WI38 (cell line): ENCODE data around the gene RBM12.
A peak's percentile ranks its signal among the peaks of the same experiment; 100 is the strongest.

Experiments
- H3K4me3 ChIP-seq: 2 replicates; pipeline ENCODE4 v1.5.1; 2011; ENCODE audit warnings: low read depth, mild to moderate bottlenecking, control low read depth, low read length
- CTCF ChIP-seq: IDR thresholded peaks from 2 replicates; pipeline ENCODE4 v1.5.1; 2012; ENCODE audit warnings: low read depth, mild to moderate bottlenecking, control low read depth, low read length

RBM12 gene

DNA sequence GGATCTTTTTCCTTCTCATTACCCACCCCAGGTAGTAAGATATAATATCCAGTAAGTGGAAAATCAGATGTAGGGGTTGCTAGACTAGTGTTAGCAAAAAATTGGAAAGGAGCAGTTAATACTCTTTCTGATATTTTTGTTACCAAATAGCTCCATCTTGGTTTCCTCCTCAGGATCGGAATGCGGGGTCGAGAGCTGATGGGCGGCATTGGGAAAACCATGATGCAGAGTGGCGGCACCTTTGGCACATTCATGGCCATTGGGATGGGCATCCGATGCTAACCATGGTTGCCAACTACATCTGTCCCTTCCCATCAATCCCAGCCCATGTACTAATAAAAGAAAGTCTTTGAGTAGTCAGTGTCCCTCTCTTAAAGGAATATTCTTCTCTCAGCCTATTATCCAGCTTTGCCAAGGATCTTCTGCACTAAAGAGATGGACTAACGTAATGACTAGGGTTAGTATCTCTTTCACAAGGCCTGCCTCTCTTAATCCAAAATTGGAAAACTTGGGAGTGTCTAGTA is 36.0 kb upstream of the RBM12 start:
- TF ChIP-seq CTCF: no peak
- H3K4me3 ChIP-seq: no peak overlapping the region

GRCh38 chr20:35699957-35700624 is 35.4 kb upstream of the RBM12 start:
- H3K4me3 ChIP-seq: peak overlapping the region; percentile 96
- TF ChIP-seq CTCF: no peak

DNA sequence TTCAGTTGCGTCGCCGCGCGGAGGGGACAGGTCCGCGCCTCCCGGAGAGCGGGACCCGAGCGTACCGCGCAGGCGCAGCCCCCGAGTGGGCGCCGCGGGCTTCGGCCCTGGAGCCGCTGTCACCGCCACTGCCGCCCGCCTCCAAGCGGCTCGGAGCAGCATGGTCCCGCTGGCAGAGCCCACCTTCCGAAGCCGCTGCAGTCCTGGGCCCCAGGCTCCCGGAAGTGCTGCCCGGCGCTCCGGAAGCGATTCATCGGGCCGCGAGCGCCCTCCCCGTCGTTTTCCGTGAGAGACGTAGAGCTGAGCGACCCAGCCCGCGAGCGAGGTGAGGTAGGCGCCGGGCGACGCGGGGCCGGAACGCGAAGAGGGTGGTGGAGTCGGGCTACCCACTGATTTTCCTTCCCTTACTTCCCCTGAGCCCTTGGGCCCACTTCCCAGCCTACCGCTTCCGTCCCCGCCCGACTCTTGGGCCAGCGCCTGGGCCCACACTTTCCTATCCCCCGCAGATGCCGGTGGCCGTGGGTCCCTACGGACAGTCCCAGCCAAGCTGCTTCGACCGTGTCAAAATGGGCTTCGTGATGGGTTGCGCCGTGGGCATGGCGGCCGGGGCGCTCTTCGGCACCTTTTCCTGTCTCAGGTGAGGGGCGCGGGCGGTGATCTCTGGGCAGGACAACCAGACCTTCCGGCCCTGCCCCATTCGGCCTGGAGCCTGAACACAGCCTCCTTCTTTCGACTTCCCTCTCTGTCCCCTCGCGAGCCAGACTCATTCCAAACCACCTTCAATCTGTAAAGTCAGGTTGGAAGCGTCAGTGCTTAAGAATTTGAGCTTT is 34.6 kb upstream of the RBM12 start, which contains the start of the genes NFS1 and ROMO1:
TSS of gene NFS1 (minus strand) at position 226 of the 830 bp plus-strand sequence. CDS start at position 162, 64 bp downstream.
TSS of gene ROMO1 (plus strand) at position 279 of the 830 bp plus-strand sequence. CDS start at position 507, 228 bp downstream.
- TF ChIP-seq CTCF: no peak
- peak within 1 kb of the TSS; percentile 96 for H3K4me3 ChIP-seq

GRCh38 chr20:35698298-35699126 is 33.8 kb upstream of the RBM12 start:
- no peak for TF ChIP-seq CTCF
- peak overlapping the region; percentile 96 for H3K4me3 ChIP-seq

DNA sequence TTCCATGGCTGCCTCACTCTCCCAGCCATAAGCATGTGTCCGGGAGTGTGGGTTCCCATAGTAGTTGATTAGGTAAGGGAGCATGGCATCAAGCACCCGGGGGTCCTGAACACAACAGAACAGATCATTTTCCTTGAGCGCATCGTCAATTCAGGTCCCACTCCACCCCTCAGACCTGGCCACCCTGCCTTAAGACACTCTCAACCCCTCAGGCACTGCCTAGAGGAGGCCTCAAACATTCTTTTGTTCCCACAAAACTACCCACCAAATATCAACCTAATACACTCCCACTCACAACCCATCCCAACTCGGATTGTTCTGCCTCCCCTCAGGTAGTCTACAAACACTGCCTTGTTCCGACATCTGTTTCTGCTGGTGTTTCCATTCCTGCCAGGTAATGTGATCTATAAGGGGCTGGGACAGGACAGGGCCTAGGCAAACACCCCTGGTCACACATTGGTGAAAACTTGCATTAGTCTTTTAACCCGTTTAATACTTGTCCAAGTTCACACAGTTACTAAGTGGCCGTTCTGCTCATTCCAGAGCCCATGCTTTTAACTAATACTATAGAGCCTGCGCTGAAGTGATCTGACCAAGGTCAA is 33.1 kb upstream of the RBM12 start:
- peak overlapping the region; percentile 96 for H3K4me3 ChIP-seq
- no peak for TF ChIP-seq CTCF

- TF ChIP-seq CTCF: no peak
- H3K4me3 ChIP-seq: no peak overlapping the region
Measured at GRCh38 chr20:35695978-35696377, 31.3 kb upstream of the RBM12 start.
